Left kidney (tissue), 2 donors: ENCODE results near the gene FBXO4. TPM values are rescaled to one million over a fixed set of nuclear protein-coding genes. Genes with fewer than 3 reads are reported as not detected.
"Not testable (repeated sequence)": the region's sequence is repeated elsewhere in the genome, so short reads cannot be mapped to it uniquely, and the experiment has no call there.

ENCODE experiments used
- DNase-seq: peaks from one replicate; pipeline ENCODE4 v3.0.0-alpha.2; 2013
- polyA plus RNA-seq: library from polyadenylated mRNA; unstranded; fragments of 120-200 nt; gene quantifications from one replicate; pipeline ENCODE4 v1.2.1, GENCODE V29; 2013; ENCODE audit not compliant: insufficient read length

The FBXO4 gene
- polyA plus RNA-seq, 1 donor, result 18.8 TPM

- DNase-seq, result no peak
These were observed 3.9 kb upstream of the FBXO4 start for GRCh38 chr5:41921166-41921565.

GRCh38 chr5:41921874-41922273 lies 3.2 kb upstream of the FBXO4 start:
- DNase-seq, result no peak

GRCh38 chr5:41924526-41924871 lies 582 bp upstream of the FBXO4 start:
- peak; percentile 3 for DNase-seq

GRCh38 chr5:41925555-41925951 lies 472 bp downstream of the FBXO4 start:
- DNase-seq, result peak; percentile 46

- DNase-seq, result no peak
These were observed 2.5 kb downstream of the FBXO4 start for GRCh38 chr5:41927604-41928003.

- no peak for DNase-seq
These were observed 4.0 kb downstream of the FBXO4 start for GRCh38 chr5:41929035-41929434.

GRCh38 chr5:41932770-41933169 lies 7.7 kb downstream of the FBXO4 start:
- DNase-seq, result no peak

GRCh38 chr5:41935544-41935943 lies 10.5 kb downstream of the FBXO4 start:
- no peak for DNase-seq

- DNase-seq, result no peak
These were observed 15.6 kb downstream of the FBXO4 start for GRCh38 chr5:41940641-41941040.

- not testable (repeated sequence) for DNase-seq
These were observed 20.4 kb downstream of the FBXO4 start for GRCh38 chr5:41945332-41945955.

GRCh38 chr5:41951224-41951623 lies 26.1 kb downstream of the FBXO4 start:
- no peak for DNase-seq

- DNase-seq, result no peak
These were observed 29.2 kb downstream of the FBXO4 start for GRCh38 chr5:41954286-41954685.

GRCh38 chr5:41955432-41956024 lies 30.4 kb downstream of the FBXO4 start:
- no peak for DNase-seq

GRCh38 chr5:41956943-41957342 lies 31.9 kb downstream of the FBXO4 start:
- no peak for DNase-seq

- DNase-seq, result no peak
These were observed 35.4 kb downstream of the FBXO4 start for GRCh38 chr5:41960481-41960880.

- no peak for DNase-seq
These were observed 36.7 kb downstream of the FBXO4 start for GRCh38 chr5:41961736-41962135.

- no peak for DNase-seq
These were observed 37.4 kb downstream of the FBXO4 start for GRCh38 chr5:41962491-41962890.

- DNase-seq, result no peak
These were observed 41.5 kb downstream of the FBXO4 start for GRCh38 chr5:41966401-41967105.

- no peak for DNase-seq
These were observed 42.3 kb downstream of the FBXO4 start for GRCh38 chr5:41967401-41967800.

- no peak for DNase-seq
These were observed 43.2 kb downstream of the FBXO4 start for GRCh38 chr5:41968153-41968723.

- no peak for DNase-seq
These were observed 48.0 kb downstream of the FBXO4 start for GRCh38 chr5:41973087-41973486.

GRCh38 chr5:41973887-41974286 lies 48.8 kb downstream of the FBXO4 start:
- DNase-seq, result no peak

GRCh38 chr5:41978676-41979075 lies 53.6 kb downstream of the FBXO4 start:
- no peak for DNase-seq
